ENCODE results near the gene COL4A2.

GRCh38 chr13:110293649-110294048 lies 13.4 kb upstream of the COL4A2 start:
- TF ChIP-seq, protein P1, sequence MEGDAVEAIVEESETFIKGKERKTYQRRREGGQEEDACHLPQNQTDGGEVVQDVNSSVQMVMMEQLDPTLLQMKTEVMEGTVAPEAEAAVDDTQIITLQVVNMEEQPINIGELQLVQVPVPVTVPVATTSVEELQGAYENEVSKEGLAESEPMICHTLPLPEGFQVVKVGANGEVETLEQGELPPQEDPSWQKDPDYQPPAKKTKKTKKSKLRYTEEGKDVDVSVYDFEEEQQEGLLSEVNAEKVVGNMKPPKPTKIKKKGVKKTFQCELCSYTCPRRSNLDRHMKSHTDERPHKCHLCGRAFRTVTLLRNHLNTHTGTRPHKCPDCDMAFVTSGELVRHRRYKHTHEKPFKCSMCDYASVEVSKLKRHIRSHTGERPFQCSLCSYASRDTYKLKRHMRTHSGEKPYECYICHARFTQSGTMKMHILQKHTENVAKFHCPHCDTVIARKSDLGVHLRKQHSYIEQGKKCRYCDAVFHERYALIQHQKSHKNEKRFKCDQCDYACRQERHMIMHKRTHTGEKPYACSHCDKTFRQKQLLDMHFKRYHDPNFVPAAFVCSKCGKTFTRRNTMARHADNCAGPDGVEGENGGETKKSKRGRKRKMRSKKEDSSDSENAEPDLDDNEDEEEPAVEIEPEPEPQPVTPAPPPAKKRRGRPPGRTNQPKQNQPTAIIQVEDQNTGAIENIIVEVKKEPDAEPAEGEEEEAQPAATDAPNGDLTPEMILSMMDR (conservative IDR thresholded peaks at IDR 0.05; ENCODE audit: low read length) = no peak
- TF ChIP-seq EZH2phosphoT487 (IDR thresholded peaks at IDR 0.05; ENCODE audit: borderline replicate concordance) = no peak
